SU-DHL-6 (cell line): ENCODE measurements around the gene SFR1.

Experiments used
- H2AFZ ChIP-seq: fragments of 200-600 bp; sonication (generic); 2 replicates; pipeline ENCODE4 v1.6.1; 2014; ENCODE audit warnings: low read depth, mild to moderate bottlenecking, moderate library complexity, mixed read lengths, antibody characterized with exemption, low read length; ENCODE audit not compliant: severe bottlenecking
- H3F3A ChIP-seq: fragments of 200-600 bp; shearing (Covaris generic); 2 replicates; pipeline ENCODE4 v1.6.0; 2016; ENCODE audit warnings: antibody characterized with exemption, mild to moderate bottlenecking; ENCODE audit not compliant: insufficient read depth
- H3K27ac ChIP-seq: fragments of 200-600 bp; sonication (generic); 2 replicates; pipeline ENCODE4 v1.5.1; 2016; ENCODE audit warnings: low read depth, mild to moderate bottlenecking, low read length, moderate library complexity, mixed read lengths
- H3K27me3 ChIP-seq: fragments of 200-600 bp; sonication (generic), shearing (Covaris generic); 2 replicates; pipeline ENCODE4 v1.6.0; 2014; ENCODE audit warnings: mild to moderate bottlenecking, low read length
- H3K36me3 ChIP-seq: fragments of 200-600 bp; sonication (generic); 2 replicates; pipeline ENCODE4 v1.6.1; 2014; ENCODE audit warnings: mild to moderate bottlenecking, low read length, mixed read lengths
- H3K4me2 ChIP-seq: fragments of 300-600, 200-600 bp; shearing (Covaris generic), sonication (generic); 2 replicates; pipeline ENCODE4 v1.6.0; 2014; ENCODE audit warnings: low read length, low read depth, mild to moderate bottlenecking; ENCODE audit not compliant: poor library complexity, severe bottlenecking
- H3K4me3 ChIP-seq: fragments of 200-600 bp; sonication (generic); 2 replicates; pipeline ENCODE4 v1.5.1; 2014; ENCODE audit warnings: antibody characterized with exemption, low read length, mild to moderate bottlenecking, mixed read lengths; ENCODE audit not compliant: insufficient read depth, poor library complexity, severe bottlenecking
- H3K79me2 ChIP-seq: fragments of 200-600 bp; sonication (generic); 2 replicates; pipeline ENCODE4 v1.6.1; 2014; ENCODE audit warnings: mild to moderate bottlenecking, low read length, moderate library complexity; ENCODE audit not compliant: insufficient read depth
- H3K9ac ChIP-seq: fragments of 200-600 bp; sonication (generic); 2 replicates; pipeline ENCODE4 v1.7.0; 2014; ENCODE audit warnings: mild to moderate bottlenecking, low read length
- H3K9me2 ChIP-seq: fragments of 200-600 bp; sonication (generic); replicated peaks from 2 replicates; pipeline ENCODE4 v1.6.1; 2014; ENCODE audit warnings: low read length; ENCODE audit not compliant: insufficient read depth
- H3K9me3 ChIP-seq: fragments of 200-600 bp; sonication (generic); 2 replicates; pipeline ENCODE4 v1.6.1; 2014; ENCODE audit warnings: low read length, mixed read lengths; ENCODE audit not compliant: insufficient read depth
- H4K20me1 ChIP-seq: fragments of 200-600 bp; sonication (generic); 2 replicates; pipeline ENCODE4 v1.6.1; 2014; ENCODE audit warnings: low read depth, mild to moderate bottlenecking, antibody characterized with exemption, low read length, moderate library complexity, mixed read lengths
- CTCF ChIP-seq: fragments of 200-600 bp; sonication (generic); IDR thresholded peaks from one replicate; pipeline ENCODE4 v1.5.1; 2017; ENCODE audit warnings: antibody characterized with exemption, mild to moderate bottlenecking, low read length, moderate library complexity; ENCODE audit not compliant: insufficient read depth, poor library complexity, severe bottlenecking
- EZH2phosphoT487 ChIP-seq: fragments of 200-600 bp; sonication (generic), shearing (Covaris generic); conservative IDR thresholded peaks from 2 replicates; pipeline ENCODE4 v1.6.1; 2018; ENCODE audit warnings: mild to moderate bottlenecking, antibody characterized with exemption, low read length, moderate library complexity, mixed read lengths

The SFR1 gene

GRCh38 chr10:104081998-104082397 is 40.0 kb upstream of the SFR1 start:
- no peaks in the 10 kb centered on the region for H3K9me2 ChIP-seq
- H4K20me1 ChIP-seq = no peaks in the 10 kb centered on the region
- no peak overlapping the region for H2AFZ ChIP-seq
- H3K36me3 ChIP-seq = no peaks in the 10 kb centered on the region
- H3K27me3 ChIP-seq = no peaks in the 10 kb centered on the region
- H3K9ac ChIP-seq = no peak overlapping the region
- no peaks in the 10 kb centered on the region for H3F3A ChIP-seq
- no peak overlapping the region for H3K4me2 ChIP-seq
- H3K27ac ChIP-seq = no peak overlapping the region
- H3K4me3 ChIP-seq = no peak overlapping the region
- no peaks in the 10 kb centered on the region for H3K9me3 ChIP-seq
- H3K79me2 ChIP-seq = no peaks in the 10 kb centered on the region
- TF ChIP-seq EZH2phosphoT487 = no peak
- no peak for TF ChIP-seq CTCF

GRCh38 chr10:104084482-104085142 is 37.4 kb upstream of the SFR1 start:
- H3K9ac ChIP-seq = no peak overlapping the region
- H2AFZ ChIP-seq = no peak overlapping the region
- no peaks in the 10 kb centered on the region for H4K20me1 ChIP-seq
- no peak overlapping the region for H3K27ac ChIP-seq
- no peaks in the 10 kb centered on the region for H3K79me2 ChIP-seq
- TF ChIP-seq CTCF (no peak), EZH2phosphoT487 (no peak)
- no peak overlapping the region for H3K4me3 ChIP-seq
- no peaks in the 10 kb centered on the region for H3K9me2 ChIP-seq
- no peaks in the 10 kb centered on the region for H3K27me3 ChIP-seq
- H3K4me2 ChIP-seq = no peak overlapping the region
- no peaks in the 10 kb centered on the region for H3F3A ChIP-seq
- H3K9me3 ChIP-seq = no peaks in the 10 kb centered on the region
- no peaks in the 10 kb centered on the region for H3K36me3 ChIP-seq

- Histone ChIP-seq H3K36me3 (no peaks in the 10 kb centered on the region), H3K9me2 (no peaks in the 10 kb centered on the region), H3K4me3 (no peak within 1 kb of the TSS), H3K4me2 (no peak within 1 kb of the TSS), H3K27me3 (no peaks in the 10 kb centered on the region), H3K9ac (no peak within 1 kb of the TSS), H3K27ac (no peak within 1 kb of the TSS), H2AFZ (no peak within 1 kb of the TSS), H4K20me1 (no peaks in the 10 kb centered on the region), H3F3A (no peaks in the 10 kb centered on the region), H3K9me3 (no peaks in the 10 kb centered on the region), H3K79me2 (no peaks in the 10 kb centered on the region)
- TF ChIP-seq EZH2phosphoT487 (no peak), CTCF (no peak)
These were observed 36.1 kb upstream of the SFR1 start, which contains the start of gene COL17A1 for GRCh38 chr10:104085801-104086400. TSS of gene COL17A1 (minus strand) at chr10:104085880. CDS start at chr10:104080673, 5,207 bp downstream.
